Smooth muscle cell (in vitro differentiated cells): ENCODE data around the gene BCAN. TPM values are rescaled to one million over a fixed set of nuclear protein-coding genes. Genes with fewer than 3 reads are reported as not detected.
A peak's percentile ranks its signal among the peaks of the same experiment; 100 is the strongest.

Experiments
- DNase-seq: peaks from one replicate; lab custom pipeline; 2025; ENCODE audit not compliant: unreplicated experiment; lab: John Stamatoyannopoulos, UW
- H2AFZ ChIP-seq: fragments of 200-600 bp; sonication (generic); 2 replicates; pipeline ENCODE4 v1.6.0; 2016; ENCODE audit warnings: antibody characterized with exemption, low read depth, mild to moderate bottlenecking
- H3F3A ChIP-seq: fragments of 200-600 bp; sonication (generic); 2 replicates; pipeline ENCODE4 v1.6.0; 2017; ENCODE audit warnings: antibody characterized with exemption, low read depth
- H3K27ac ChIP-seq: fragments of 200-600 bp; sonication (generic); 2 replicates; pipeline ENCODE4 v1.5.1; 2016; ENCODE audit warnings: low read depth, mild to moderate bottlenecking
- H3K27me3 ChIP-seq: fragments of 200-600 bp; sonication (generic); 2 replicates; pipeline ENCODE4 v1.6.1; 2016; ENCODE audit warnings: low read depth, mild to moderate bottlenecking
- H3K36me3 ChIP-seq: fragments of 200-600 bp; sonication (generic); 2 replicates; pipeline ENCODE4 v1.5.1; 2016; ENCODE audit warnings: low read depth
- H3K4me1 ChIP-seq: fragments of 200-600 bp; sonication (generic); 2 replicates; pipeline ENCODE4 v1.5.1; 2016; ENCODE audit warnings: low read depth
- H3K4me2 ChIP-seq: fragments of 200-600 bp; sonication (generic); 2 replicates; pipeline ENCODE4 v1.6.0; 2016; ENCODE audit warnings: mild to moderate bottlenecking
- H3K4me3 ChIP-seq: fragments of 200-600 bp; sonication (generic); 2 replicates; pipeline ENCODE4 v1.5.1; 2016; ENCODE audit warnings: mild to moderate bottlenecking
- H3K79me2 ChIP-seq: fragments of 200-600 bp; sonication (generic); 2 replicates; pipeline ENCODE4 v1.6.0; 2016; ENCODE audit warnings: low read depth, mild to moderate bottlenecking
- H3K9ac ChIP-seq: fragments of 200-600 bp; sonication (generic); 2 replicates; pipeline ENCODE4 v1.6.0; 2016; ENCODE audit warnings: low read depth
- H3K9me3 ChIP-seq: fragments of 200-600 bp; sonication (generic); replicated peaks from 2 replicates; pipeline ENCODE4 v1.5.1; 2016; ENCODE audit warnings: low read depth
- H4K20me1 ChIP-seq: fragments of 200-600 bp; sonication (generic); 2 replicates; pipeline ENCODE4 v1.6.0; 2016; ENCODE audit warnings: low read depth
- CTCF ChIP-seq: fragments of 200-600 bp; sonication (generic); IDR thresholded peaks from 2 replicates; pipeline ENCODE4 v1.5.1; 2017; ENCODE audit warnings: borderline replicate concordance, mild to moderate bottlenecking, antibody characterized with exemption; ENCODE audit not compliant: insufficient read depth, poor library complexity, severe bottlenecking
- WGBS: methylation state at CpG from one replicate; pipeline ENCODE4 v1.1.7; 2016; ENCODE audit warnings: low lambda C conversion rate; 5-methylcytosine and 5-hydroxymethylcytosine counted together
- polyA plus RNA-seq: library from polyadenylated mRNA; unstranded; fragments of >200 nt; fragmentation: Nextera tagmentation; extraction: Ambion mirVana; gene quantifications from 2 replicates; pipeline ENCODE4 v1.2.1, GENCODE V29; 2016
- total RNA-seq: library from RNA; depleted of rRNA; stranded (reverse); fragments of >200 nt; gene quantifications from 2 replicates; pipeline ENCODE4 v1.2.3, GENCODE V29; 2014

BCAN gene
- total and polyA plus RNA-seq, 2 experiments from 2014 or later: 0.79 TPM; not detected in 1

GRCh38 chr1:156676114-156676819 lies 34.4 kb downstream of the BCAN start:
- peaks cover 35% of the 10 kb centered on the region for H4K20me1 ChIP-seq
- H3K4me1 ChIP-seq: peaks cover 41% of the 10 kb centered on the region
- H3K27ac ChIP-seq: no peak overlapping the region
- WGBS: under 1% methylated on average over 37 of the region's 49 CpGs
- peak overlapping the region; percentile 91 for H3K4me2 ChIP-seq
- no peaks in the 10 kb centered on the region for H3K27me3 ChIP-seq
- peaks cover 41% of the 10 kb centered on the region for H3K79me2 ChIP-seq
- no peak for DNase-seq
- peak overlapping the region; percentile 54 for H2AFZ ChIP-seq
- H3K9ac ChIP-seq: peak overlapping the region; percentile 6
- no peaks in the 10 kb centered on the region for H3K9me3 ChIP-seq
- H3K4me3 ChIP-seq: peak overlapping the region; percentile 51
- no peaks in the 10 kb centered on the region for H3K36me3 ChIP-seq
- H3F3A ChIP-seq: peaks cover 14% of the 10 kb centered on the region
- TF ChIP-seq CTCF: no peak

- TF ChIP-seq CTCF: peak; percentile 8
- WGBS: under 1% methylated on average over 55 of the region's 70 CpGs
- Histone ChIP-seq H3K36me3 (no peaks in the 10 kb centered on the region), H3F3A (peaks cover 10% of the 10 kb centered on the region), H3K27me3 (no peaks in the 10 kb centered on the region), H3K79me2 (peaks cover 40% of the 10 kb centered on the region), H3K4me2 (peak within 1 kb of the TSS; percentile 91), H3K4me1 (peaks cover 41% of the 10 kb centered on the region), H3K27ac (peak within 1 kb of the TSS; percentile 40), H3K4me3 (peak within 1 kb of the TSS; percentile 51), H4K20me1 (peaks cover 35% of the 10 kb centered on the region), H2AFZ (peak within 1 kb of the TSS; percentile 54), H3K9me3 (no peaks in the 10 kb centered on the region), H3K9ac (peak within 1 kb of the TSS; percentile 30)
- no peak for DNase-seq
These were observed 35.1 kb downstream of the BCAN start, which contains the start of gene NES for GRCh38 chr1:156676820-156677615. Gene NES, minus strand, starts transcription at chr1:156677407. Its CDS starts 143 bp downstream, at chr1:156677264.

GRCh38 chr1:156677616-156678596 lies 36.0 kb downstream of the BCAN start:
- Histone ChIP-seq H3K4me2 (peak overlapping the region; percentile 91), H3K27ac (peak overlapping the region; percentile 15), H3K9ac (no peak overlapping the region)

More at GRCh38 chr1:156677616-156678596, 36.0 kb downstream of the BCAN start:
- Histone ChIP-seq H3K4me3 (peak overlapping the region; percentile 51), H3K36me3 (no peaks in the 10 kb centered on the region), H3K79me2 (peaks cover 35% of the 10 kb centered on the region), H4K20me1 (peaks cover 35% of the 10 kb centered on the region), H3K9me3 (no peaks in the 10 kb centered on the region), H3K27me3 (no peaks in the 10 kb centered on the region), H3K4me1 (peaks cover 36% of the 10 kb centered on the region), H2AFZ (peak overlapping the region; percentile 41), H3F3A (peaks cover 4% of the 10 kb centered on the region)
- WGBS: 4% methylated on average over 22 of the region's 22 CpGs
- peak; percentile 29 for DNase-seq
- TF ChIP-seq CTCF: peak; percentile 93
